Globus pallidus (tissue), 1 donor: ENCODE measurements around the gene SPECC1.
"Not testable (repeated sequence)": the region's sequence is repeated elsewhere in the genome, so short reads cannot be mapped to it uniquely, and the experiment has no call there.

ENCODE experiments used
- DNase-seq: peaks from one replicate; pipeline ENCODE4 v3.0.0-alpha.2; 2015; ENCODE audit warnings: low spot score

Gene SPECC1

GRCh38 chr17:20174588-20175265, 165.6 kb downstream of the SPECC1 start:
- no peak for DNase-seq

GRCh38 chr17:20179041-20179440, 169.9 kb downstream of the SPECC1 start:
- peak; percentile 71 for DNase-seq

GRCh38 chr17:20180661-20181060, 171.5 kb downstream of the SPECC1 start:
- no peak for DNase-seq

GRCh38 chr17:20184181-20184580, 175.0 kb downstream of the SPECC1 start:
- DNase-seq: no peak

- DNase-seq: peak; percentile 43
Observed at GRCh38 chr17:20184977-20185619, 175.9 kb downstream of the SPECC1 start.

GRCh38 chr17:20187049-20187448, 177.9 kb downstream of the SPECC1 start:
- DNase-seq: no peak

- peak; percentile 99 for DNase-seq
Observed at GRCh38 chr17:20189302-20189701, 180.1 kb downstream of the SPECC1 start.

- no peak for DNase-seq
Observed at GRCh38 chr17:20189979-20190378, 180.8 kb downstream of the SPECC1 start.

- peak; percentile 38 for DNase-seq
Observed at GRCh38 chr17:20190605-20191004, 181.4 kb downstream of the SPECC1 start.

GRCh38 chr17:20191056-20191455, 181.9 kb downstream of the SPECC1 start:
- no peak for DNase-seq

GRCh38 chr17:20196286-20196685, 187.1 kb downstream of the SPECC1 start:
- not testable (repeated sequence) for DNase-seq

GRCh38 chr17:20197272-20197926, 188.2 kb downstream of the SPECC1 start:
- no peak for DNase-seq

GRCh38 chr17:20200016-20200795, 191.0 kb downstream of the SPECC1 start:
- DNase-seq: no peak

- no peak for DNase-seq
Observed at GRCh38 chr17:20200865-20201458, 191.8 kb downstream of the SPECC1 start.

GRCh38 chr17:20202141-20202621, 193.0 kb downstream of the SPECC1 start:
- DNase-seq: no peak

GRCh38 chr17:20203018-20203417, 193.9 kb downstream of the SPECC1 start:
- no peak for DNase-seq

- no peak for DNase-seq
Observed at GRCh38 chr17:20203761-20204263, 194.7 kb downstream of the SPECC1 start.

GRCh38 chr17:20205609-20206008, 196.4 kb downstream of the SPECC1 start:
- no peak for DNase-seq

- no peak for DNase-seq
Observed at GRCh38 chr17:20206068-20206467, 196.9 kb downstream of the SPECC1 start.

GRCh38 chr17:20206591-20206990, 197.4 kb downstream of the SPECC1 start:
- DNase-seq: no peak

GRCh38 chr17:20207262-20207985, 198.3 kb downstream of the SPECC1 start:
- no peak for DNase-seq
